Prostate gland (tissue), 2 donors: ENCODE data around the gene NEO1. TPM values are rescaled to one million over a fixed set of nuclear protein-coding genes. Genes with fewer than 3 reads are reported as not detected.
A peak's percentile ranks its signal among the peaks of the same experiment; 100 is the strongest.

Experiments used
- DNase-seq: peaks from one replicate; pipeline ENCODE4 v3.0.0-alpha.2; 2019; ENCODE audit warnings: low spot score
- H3K27ac ChIP-seq, 2 donors: fragments of 200-600 bp; sonication (generic); 2 replicates each; pipeline ENCODE4 v1.5.1; 2017 to 2019
- H3K27me3 ChIP-seq: fragments of 200-600 bp; sonication (generic); replicated peaks from 2 replicates; pipeline ENCODE4 v1.5.1; 2019; ENCODE audit not compliant: insufficient read depth
- H3K36me3 ChIP-seq, 2 donors: fragments of 200-600 bp; sonication (generic); 1 replicate in 1 of 2; 2 replicates in 1 of 2; pipeline versions ENCODE4 v1.5.1 to v1.8.1; 2017 to 2019
- H3K4me1 ChIP-seq: fragments of 200-600 bp; sonication (generic); replicated peaks from 2 replicates; pipeline ENCODE4 v1.5.1; 2019
- H3K4me3 ChIP-seq, 2 donors: fragments of 200-600 bp; sonication (generic); 2 replicates each; pipeline ENCODE4 v1.5.1; 2017 to 2019
- H3K9me3 ChIP-seq: fragments of 200-600 bp; sonication (generic); 2 replicates; pipeline ENCODE4 v1.5.1; 2017
- CTCF ChIP-seq, 4 experiments: fragments of 200-600 bp in 2 of 4; fragments of 450-650 bp in 2 of 4; sonication (generic) in 2 of 4; IDR thresholded peaks; 1 replicate in 3 of 4; 2 replicates in 1 of 4; pipeline ENCODE4 v1.5.1; 2016 to 2019; ENCODE audit warnings: antibody characterized with exemption in 4 of 4, mild to moderate bottlenecking in 2 of 4, moderate library complexity in 2 of 4
- POLR2A ChIP-seq: fragments of 450-650 bp; IDR thresholded peaks from one replicate; pipeline ENCODE4 v1.6.1; 2016; ENCODE audit warnings: antibody characterized with exemption, mild to moderate bottlenecking
- POLR2AphosphoS5 ChIP-seq: sonication (generic); formaldehyde crosslinking; IDR thresholded peaks from one replicate; pipeline ENCODE4 v1.6.1; 2017; ENCODE audit warnings: antibody characterized with exemption
- WGBS: methylation state at CpG from one replicate; pipeline ENCODE4 v1.1.5; 2018; 5-methylcytosine and 5-hydroxymethylcytosine counted together
- intact Hi-C: fragments of 100-400 bp; cut with DNase I; formaldehyde crosslinking; loops from one replicate; pipeline ENCODE4 v1.14.2; 2022
- total RNA-seq, 2 donors: library from RNA; depleted of rRNA; stranded (reverse); fragments of >200 nt; gene quantifications; one replicate each; pipeline ENCODE4 v1.1.0, GENCODE V29; 2016

Gene NEO1
- total RNA-seq, 2 donors from 2014 or later, result 75.0 to 80.7 TPM

- intact Hi-C loops, result no loop called here
- no peaks in the 10 kb centered on the region for H3K9me3 ChIP-seq
- H3K36me3 ChIP-seq, result no peaks in the 10 kb centered on the region
- WGBS, result 37% methylated on average over 13 of the region's 13 CpGs
- TF ChIP-seq POLR2A (no peak), POLR2AphosphoS5 (no peak), CTCF (IDR thresholded peaks at IDR 0.05) (no peak)
- no peak overlapping the region for H3K4me3 ChIP-seq
- H3K27ac ChIP-seq, result no peak overlapping the region
- no peaks in the 10 kb centered on the region for H3K4me1 ChIP-seq
- H3K27me3 ChIP-seq, result no peaks in the 10 kb centered on the region
- peak; percentile 29 for DNase-seq
Measured at GRCh38 chr15:73009066-73010056, 42.9 kb upstream of the NEO1 start.

GRCh38 chr15:73010154-73011152, 41.8 kb upstream of the NEO1 start:
- H3K4me1 ChIP-seq, result no peaks in the 10 kb centered on the region
- DNase-seq, result no peak
- H3K4me3 ChIP-seq, result no peak overlapping the region
- 54% methylated on average over 10 of the region's 10 CpGs for WGBS
- intact Hi-C loops, result no loop called here
- TF ChIP-seq CTCF (IDR thresholded peaks at IDR 0.05) (no peak), POLR2AphosphoS5 (no peak), POLR2A (no peak)
- H3K27me3 ChIP-seq, result no peaks in the 10 kb centered on the region
- no peaks in the 10 kb centered on the region for H3K9me3 ChIP-seq
- H3K27ac ChIP-seq, result no peak overlapping the region
- no peaks in the 10 kb centered on the region for H3K36me3 ChIP-seq

DNA sequence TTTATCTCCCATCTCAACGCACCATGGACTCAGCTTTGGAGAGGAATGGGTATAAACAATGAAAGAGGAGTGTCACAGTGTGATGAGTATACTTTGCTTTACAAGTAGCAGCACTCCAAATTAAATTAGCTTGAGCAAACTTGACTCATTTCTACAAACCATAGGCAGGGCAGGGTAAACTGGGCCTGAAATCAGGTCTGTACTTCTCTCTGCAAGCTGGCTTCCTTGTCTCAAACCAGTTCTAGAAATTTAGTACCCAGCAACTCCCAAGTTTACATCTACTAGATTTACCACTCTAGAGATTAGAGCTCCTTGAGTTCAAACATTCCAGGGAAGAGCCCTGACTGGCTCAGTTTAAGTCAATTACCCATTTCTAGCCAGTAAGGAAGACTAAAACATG, 37.4 kb upstream of the NEO1 start:
- H3K9me3 ChIP-seq, result no peaks in the 10 kb centered on the region
- intact Hi-C loops, result no loop called here
- no peak overlapping the region for H3K4me3 ChIP-seq
- no peaks in the 10 kb centered on the region for H3K36me3 ChIP-seq
- no peak overlapping the region for H3K27ac ChIP-seq
- no peak for TF ChIP-seq CTCF (IDR thresholded peaks at IDR 0.05)
- TF ChIP-seq POLR2A, result no peak
- no peak for TF ChIP-seq POLR2AphosphoS5
- H3K4me1 ChIP-seq, result no peaks in the 10 kb centered on the region
- no peaks in the 10 kb centered on the region for H3K27me3 ChIP-seq
- no peak for DNase-seq
- WGBS, result 79% methylated on average over 1 of the region's 1 CpG

DNA sequence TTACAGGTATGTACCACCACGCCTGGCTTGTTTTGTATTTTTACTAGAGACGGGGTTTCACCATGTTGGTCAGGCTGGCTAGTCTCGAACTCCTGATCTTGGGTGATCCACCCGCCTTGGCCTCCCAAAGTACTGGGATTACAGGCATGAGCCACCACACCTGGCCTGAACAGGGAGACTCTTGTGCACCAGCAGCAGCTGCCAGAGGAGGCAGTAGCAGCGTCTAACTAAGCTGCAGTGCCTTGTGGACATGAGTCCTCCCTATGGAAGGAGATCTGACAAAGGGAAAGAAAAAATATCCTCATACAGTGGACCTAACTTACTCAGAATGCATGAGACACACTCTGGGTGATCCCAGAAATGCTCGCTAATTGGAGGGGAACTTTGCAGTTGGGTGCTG, 36.8 kb upstream of the NEO1 start:
- H3K36me3 ChIP-seq, result no peaks in the 10 kb centered on the region
- no peak for TF ChIP-seq CTCF (IDR thresholded peaks at IDR 0.05)
- intact Hi-C loops, result no loop called here
- H3K4me1 ChIP-seq, result no peaks in the 10 kb centered on the region
- no peak overlapping the region for H3K4me3 ChIP-seq
- H3K27ac ChIP-seq, result no peak overlapping the region
- no peaks in the 10 kb centered on the region for H3K27me3 ChIP-seq
- 93% methylated on average over 6 of the region's 6 CpGs for WGBS
- DNase-seq, result no peak
- no peaks in the 10 kb centered on the region for H3K9me3 ChIP-seq
